Activated T-cell treated with anti-CD3 and anti-CD28 coated beads, Interleukin-2, amount 50 U/mL, for 24 hours (primary cell): ENCODE results near the gene PDF.

Experiments used
- DNase-seq: peaks from one replicate; pipeline ENCODE4 v3.0.0-alpha.2; 2020
- H3K27ac Mint-ChIP-seq: 2 replicates; pipeline ENCODE4 v1.8.0; 2020; ENCODE audit warnings: mild to moderate bottlenecking, mixed read lengths
- H3K27me3 Mint-ChIP-seq: 2 replicates; pipeline ENCODE4 v1.8.0; 2020; ENCODE audit warnings: mixed read lengths
- H3K36me3 Mint-ChIP-seq: 2 replicates; pipeline ENCODE4 v1.8.0; 2020; ENCODE audit warnings: low read depth, mixed read lengths
- H3K4me1 Mint-ChIP-seq: 2 replicates; pipeline ENCODE4 v1.8.0; 2020; ENCODE audit warnings: low read depth, mixed read lengths
- H3K4me3 Mint-ChIP-seq: 2 replicates; pipeline ENCODE4 v1.8.0; 2020; ENCODE audit warnings: mild to moderate bottlenecking, moderate library complexity, mixed read lengths
- H3K9me3 Mint-ChIP-seq: 2 replicates; pipeline ENCODE4 v1.8.0; 2020; ENCODE audit warnings: mixed read lengths

The PDF gene

GRCh38 chr16:69326172-69326873, 4.1 kb downstream of the PDF start:
- DNase-seq = peak; percentile 29
- H3K9me3 Mint-ChIP-seq = no peaks in the 10 kb centered on the region
- H3K27me3 Mint-ChIP-seq = no peaks in the 10 kb centered on the region
- peaks cover 88% of the 10 kb centered on the region for H3K36me3 Mint-ChIP-seq
- peaks cover 55% of the 10 kb centered on the region for H3K4me1 Mint-ChIP-seq
- H3K4me3 Mint-ChIP-seq = peak overlapping the region; percentile 87
- H3K27ac Mint-ChIP-seq = peak overlapping the region; percentile 81

DNA sequence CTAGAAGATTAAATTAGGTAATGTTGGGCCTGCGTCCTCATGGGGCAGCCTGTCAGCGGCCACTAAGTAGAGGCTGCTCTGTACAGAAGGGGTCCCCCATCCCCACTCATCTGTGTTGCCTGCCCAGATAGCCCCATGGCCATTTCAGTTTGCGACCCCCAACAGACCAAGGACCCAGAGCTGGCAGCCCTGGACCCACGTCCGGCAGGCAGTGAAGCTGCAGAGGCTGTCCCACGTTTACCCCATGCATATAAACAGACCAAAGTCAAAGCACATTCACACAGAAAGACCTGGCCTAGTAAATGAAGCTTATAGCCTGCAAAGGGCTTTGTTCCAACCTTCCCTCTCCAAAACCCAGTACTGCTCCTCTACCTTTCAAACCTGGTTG, 4.6 kb downstream of the PDF start:
- Mint-ChIP-seq H3K9me3 (no peaks in the 10 kb centered on the region), H3K4me3 (peak overlapping the region; percentile 87), H3K27me3 (no peaks in the 10 kb centered on the region), H3K36me3 (peaks cover 91% of the 10 kb centered on the region), H3K27ac (peak overlapping the region; percentile 81), H3K4me1 (peaks cover 54% of the 10 kb centered on the region)
- peak; percentile 29 for DNase-seq

DNA sequence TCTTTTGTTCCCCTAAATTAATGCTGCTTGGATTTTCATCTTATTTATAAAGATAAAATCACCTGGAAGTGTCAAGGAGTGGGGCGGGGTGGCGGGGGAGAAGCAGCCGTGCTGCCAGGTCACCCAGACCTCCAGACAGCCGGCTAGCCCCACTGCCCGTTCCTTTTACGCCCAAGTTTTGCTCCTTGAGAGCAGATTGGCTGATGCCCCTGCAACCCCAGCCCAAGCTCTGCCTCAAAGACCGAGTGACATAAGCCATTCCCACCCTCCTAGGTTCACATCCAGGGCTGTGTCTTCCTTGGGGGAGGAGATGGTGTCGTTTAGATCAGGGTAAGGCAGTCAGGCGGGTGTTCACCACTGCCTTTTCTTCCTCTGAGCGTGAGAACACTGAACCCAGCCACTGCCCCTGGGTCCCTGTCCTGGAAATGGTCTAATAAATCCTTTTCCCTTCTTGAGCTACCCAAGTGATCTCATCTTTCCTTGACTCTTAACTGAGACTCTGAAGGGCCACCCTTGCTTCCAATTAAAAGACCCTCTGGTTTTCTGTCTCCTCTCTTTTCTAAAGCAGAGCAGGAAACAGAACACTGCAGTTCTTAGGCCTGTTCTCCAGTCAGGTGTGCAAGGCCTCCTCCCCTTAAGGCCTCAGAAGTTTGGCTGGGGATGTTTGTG, 5.7 kb downstream of the PDF start:
- Mint-ChIP-seq H3K4me3 (no peak overlapping the region), H3K9me3 (no peaks in the 10 kb centered on the region), H3K4me1 (peaks cover 54% of the 10 kb centered on the region), H3K27me3 (no peaks in the 10 kb centered on the region), H3K36me3 (peaks cover 100% of the 10 kb centered on the region), H3K27ac (peak overlapping the region; percentile 81)
- no peak for DNase-seq

- Mint-ChIP-seq H3K27me3 (no peaks in the 10 kb centered on the region), H3K9me3 (no peaks in the 10 kb centered on the region), H3K27ac (no peak overlapping the region), H3K36me3 (peaks cover 100% of the 10 kb centered on the region), H3K4me3 (no peak overlapping the region), H3K4me1 (peaks cover 50% of the 10 kb centered on the region)
- no peak for DNase-seq
These were observed 6.3 kb downstream of the PDF start for GRCh38 chr16:69324013-69324531.

GRCh38 chr16:69323415-69323814, 7.0 kb downstream of the PDF start:
- DNase-seq = no peak
- Mint-ChIP-seq H3K9me3 (no peaks in the 10 kb centered on the region), H3K27ac (peak overlapping the region; percentile 12), H3K4me3 (no peak overlapping the region), H3K36me3 (peaks cover 99% of the 10 kb centered on the region), H3K4me1 (peaks cover 43% of the 10 kb centered on the region), H3K27me3 (no peaks in the 10 kb centered on the region)

DNA sequence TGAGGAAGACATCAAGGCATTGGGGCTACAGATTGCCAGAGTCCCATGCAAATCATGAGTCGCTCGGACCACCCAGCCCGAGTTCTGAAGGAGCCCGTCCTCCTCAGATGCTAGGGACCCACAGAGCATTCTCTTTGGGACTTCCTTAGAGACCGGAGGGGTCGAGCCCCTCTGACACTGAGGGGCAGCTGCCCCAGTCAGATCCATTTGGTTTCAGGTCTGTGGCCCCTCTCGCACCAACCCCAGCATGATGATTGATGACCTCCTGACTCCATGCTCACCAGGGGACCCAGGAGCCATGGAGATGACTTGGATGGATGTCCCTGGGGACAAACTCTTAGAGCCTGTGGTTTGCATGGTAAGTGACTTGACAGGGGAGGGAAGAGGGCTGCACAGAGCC, 8.0 kb downstream of the PDF start:
- Mint-ChIP-seq H3K27ac (peak overlapping the region; percentile 12), H3K27me3 (no peaks in the 10 kb centered on the region), H3K9me3 (no peaks in the 10 kb centered on the region), H3K4me3 (no peak overlapping the region), H3K36me3 (peaks cover 96% of the 10 kb centered on the region), H3K4me1 (peaks cover 36% of the 10 kb centered on the region)
- no peak for DNase-seq

GRCh38 chr16:69321080-69321479, 9.3 kb downstream of the PDF start:
- peak; percentile 22 for DNase-seq
- peaks cover 96% of the 10 kb centered on the region for H3K36me3 Mint-ChIP-seq
- peak overlapping the region; percentile 80 for H3K27ac Mint-ChIP-seq
- H3K4me1 Mint-ChIP-seq = peaks cover 23% of the 10 kb centered on the region
- H3K9me3 Mint-ChIP-seq = no peaks in the 10 kb centered on the region
- H3K4me3 Mint-ChIP-seq = no peak overlapping the region
- H3K27me3 Mint-ChIP-seq = no peaks in the 10 kb centered on the region

DNA sequence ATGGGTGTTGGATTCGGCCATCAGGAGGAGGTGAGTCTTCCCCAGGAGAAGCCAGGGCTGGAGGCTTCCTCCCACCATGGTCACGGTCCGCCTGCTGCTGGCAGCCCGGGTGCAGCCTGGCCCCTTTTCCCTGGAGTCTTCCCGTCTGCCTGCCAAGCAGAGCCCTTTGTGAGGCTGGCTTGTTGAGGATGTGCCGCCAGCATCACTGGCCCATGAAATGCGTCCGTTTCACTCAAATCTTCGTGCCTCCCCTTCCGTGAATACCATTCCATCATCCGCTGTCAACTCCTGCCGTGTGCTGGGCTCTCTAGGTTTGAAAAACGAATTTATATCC, 9.7 kb downstream of the PDF start:
- no peak overlapping the region for H3K4me3 Mint-ChIP-seq
- peaks cover 96% of the 10 kb centered on the region for H3K36me3 Mint-ChIP-seq

GRCh38 chr16:69319826-69320739, 10.3 kb downstream of the PDF start:
- Mint-ChIP-seq H3K4me3 (no peak overlapping the region), H3K4me1 (peaks cover 17% of the 10 kb centered on the region), H3K27me3 (no peaks in the 10 kb centered on the region), H3K27ac (peak overlapping the region; percentile 23), H3K36me3 (peaks cover 96% of the 10 kb centered on the region), H3K9me3 (no peaks in the 10 kb centered on the region)
- peak; percentile 26 for DNase-seq

More for the DNA sequence above, 9.7 kb downstream of the PDF start:
- peak overlapping the region; percentile 80 for H3K27ac Mint-ChIP-seq
- DNase-seq = peak; percentile 18
- no peaks in the 10 kb centered on the region for H3K27me3 Mint-ChIP-seq
- peaks cover 20% of the 10 kb centered on the region for H3K4me1 Mint-ChIP-seq
- no peaks in the 10 kb centered on the region for H3K9me3 Mint-ChIP-seq

DNA sequence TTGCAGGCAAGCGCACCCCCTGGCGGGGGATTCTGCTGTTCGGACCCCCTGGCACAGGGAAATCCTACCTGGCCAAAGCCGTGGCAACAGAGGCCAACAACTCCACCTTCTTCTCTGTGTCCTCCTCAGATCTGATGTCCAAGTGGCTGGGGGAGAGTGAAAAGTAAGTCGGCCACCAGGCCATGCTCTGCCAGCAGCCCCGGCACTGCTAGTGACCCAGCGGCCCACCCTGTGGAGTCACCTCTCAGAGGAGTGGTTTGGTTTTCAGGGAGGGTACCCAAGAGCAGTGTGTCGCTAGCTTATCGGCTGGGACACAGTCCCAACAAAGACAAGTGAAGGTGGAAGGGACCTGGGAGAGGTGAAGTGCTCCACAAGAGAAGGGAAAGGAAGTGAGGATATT, 11.0 kb downstream of the PDF start:
- Mint-ChIP-seq H3K27me3 (no peaks in the 10 kb centered on the region), H3K9me3 (no peaks in the 10 kb centered on the region), H3K36me3 (peaks cover 96% of the 10 kb centered on the region), H3K4me1 (peaks cover 14% of the 10 kb centered on the region), H3K4me3 (no peak overlapping the region), H3K27ac (peak overlapping the region; percentile 23)
- peak; percentile 21 for DNase-seq

- peaks cover 96% of the 10 kb centered on the region for H3K36me3 Mint-ChIP-seq
- no peaks in the 10 kb centered on the region for H3K9me3 Mint-ChIP-seq
- peak; percentile 27 for DNase-seq
- H3K27me3 Mint-ChIP-seq = no peaks in the 10 kb centered on the region
- H3K4me1 Mint-ChIP-seq = peaks cover 13% of the 10 kb centered on the region
- no peak overlapping the region for H3K4me3 Mint-ChIP-seq
- H3K27ac Mint-ChIP-seq = no peak overlapping the region
These were observed 11.5 kb downstream of the PDF start for GRCh38 chr16:69318911-69319289.

DNA sequence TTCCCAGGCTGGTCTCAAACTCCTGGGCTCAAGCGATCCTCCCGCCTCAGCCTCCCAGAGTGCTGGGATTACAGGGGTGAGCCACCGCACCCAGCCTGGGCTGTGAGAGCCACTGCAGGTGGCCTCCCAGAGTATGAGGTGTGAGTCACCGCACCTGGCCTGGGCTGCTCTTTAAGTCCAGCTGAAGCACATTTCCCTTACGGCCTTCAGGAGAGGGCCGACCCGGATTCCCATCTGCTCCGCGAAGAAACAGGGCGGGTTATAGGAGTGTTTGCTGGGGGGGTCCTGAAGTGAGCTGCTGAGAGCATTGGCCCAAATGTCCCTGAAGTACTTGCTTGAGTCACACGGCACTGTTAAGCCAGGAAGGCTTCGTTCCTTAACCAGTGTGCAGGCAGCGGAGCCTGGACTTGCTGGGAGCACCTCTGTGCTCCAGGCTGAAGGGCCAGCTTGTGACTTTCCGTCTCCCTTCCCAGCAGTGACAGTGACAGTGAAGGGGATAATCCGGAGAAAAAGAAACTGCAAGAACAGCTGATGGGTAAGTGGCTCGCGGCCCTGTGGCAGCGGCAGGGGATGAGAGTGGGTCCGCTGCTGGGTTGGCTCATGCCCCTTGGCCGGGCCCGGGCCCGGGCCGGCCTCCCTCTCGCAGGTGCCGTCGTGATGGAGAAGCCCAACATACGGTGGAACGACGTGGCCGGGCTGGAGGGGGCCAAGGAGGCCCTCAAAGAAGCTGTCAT, 12.0 kb downstream of the PDF start:
- Mint-ChIP-seq H3K4me3 (no peak overlapping the region), H3K27me3 (no peaks in the 10 kb centered on the region), H3K4me1 (peaks cover 19% of the 10 kb centered on the region), H3K27ac (peak overlapping the region; percentile 47), H3K36me3 (peaks cover 96% of the 10 kb centered on the region), H3K9me3 (no peaks in the 10 kb centered on the region)
- DNase-seq = peak; percentile 27

GRCh38 chr16:69316595-69317034, 13.8 kb downstream of the PDF start:
- Mint-ChIP-seq H3K4me3 (no peak overlapping the region), H3K9me3 (no peaks in the 10 kb centered on the region), H3K27me3 (no peaks in the 10 kb centered on the region), H3K36me3 (peaks cover 90% of the 10 kb centered on the region), H3K4me1 (peaks cover 25% of the 10 kb centered on the region), H3K27ac (peak overlapping the region; percentile 66)
- peak; percentile 24 for DNase-seq
